Activated naive CD8-positive, alpha-beta T cell treated with anti-CD3 and anti-CD28 coated beads for 36 hours (primary cell): ENCODE results near the gene MLYCD. TPM values are rescaled to one million over a fixed set of nuclear protein-coding genes. Genes with fewer than 3 reads are reported as not detected.

Experiments used
- DNase-seq: peaks from one replicate; pipeline ENCODE4 v3.0.0; 2021
- H3K27ac Mint-ChIP-seq: one replicate; pipeline ENCODE4 v1.8.0; 2022; ENCODE audit warnings: mild to moderate bottlenecking, moderate library complexity, mixed read lengths
- H3K27me3 Mint-ChIP-seq: one replicate; pipeline ENCODE4 v1.8.0; 2022; ENCODE audit warnings: mild to moderate bottlenecking, mixed read lengths
- H3K36me3 Mint-ChIP-seq: one replicate; pipeline ENCODE4 v1.8.0; 2021; ENCODE audit warnings: mild to moderate bottlenecking, mixed read lengths
- H3K4me1 Mint-ChIP-seq: one replicate; pipeline ENCODE4 v1.8.0; 2021; ENCODE audit warnings: mixed read lengths
- H3K4me3 Mint-ChIP-seq: one replicate; pipeline ENCODE4 v1.8.0; 2022; ENCODE audit warnings: mild to moderate bottlenecking, moderate library complexity, mixed read lengths
- H3K9me3 Mint-ChIP-seq: one replicate; pipeline ENCODE4 v1.8.0; 2022; ENCODE audit warnings: mixed read lengths
- total RNA-seq, 2 experiments: library from RNA; stranded (reverse); gene quantifications; one replicate each; pipeline ENCODE4 v1.2.3, GENCODE V29; 2021

MLYCD gene
- total RNA-seq, 2 experiments from 2014 or later = 2.4 TPM

GRCh38 chr16:83911290-83911689, 12.4 kb downstream of the MLYCD start:
- Mint-ChIP-seq H3K27ac (no peak overlapping the region), H3K36me3 (peaks cover 12% of the 10 kb centered on the region)

GRCh38 chr16:83912519-83913244, 13.8 kb downstream of the MLYCD start:
- no peaks in the 10 kb centered on the region for H3K9me3 Mint-ChIP-seq

More at GRCh38 chr16:83911290-83911689, 12.4 kb downstream of the MLYCD start:
- DNase-seq = no peak
- Mint-ChIP-seq H3K9me3 (no peaks in the 10 kb centered on the region), H3K4me3 (no peak overlapping the region), H3K4me1 (peaks cover 2% of the 10 kb centered on the region), H3K27me3 (no peaks in the 10 kb centered on the region)

GRCh38 chr16:83913245-83913633, 14.3 kb downstream of the MLYCD start:
- Mint-ChIP-seq H3K4me1 (no peaks in the 10 kb centered on the region), H3K27ac (no peak overlapping the region), H3K4me3 (no peak overlapping the region), H3K9me3 (no peaks in the 10 kb centered on the region), H3K27me3 (no peaks in the 10 kb centered on the region), H3K36me3 (peaks cover 16% of the 10 kb centered on the region)
- no peak for DNase-seq

More at GRCh38 chr16:83912519-83913244, 13.8 kb downstream of the MLYCD start:
- H3K36me3 Mint-ChIP-seq = peaks cover 12% of the 10 kb centered on the region
- H3K27me3 Mint-ChIP-seq = no peaks in the 10 kb centered on the region
- H3K27ac Mint-ChIP-seq = no peak overlapping the region
- no peaks in the 10 kb centered on the region for H3K4me1 Mint-ChIP-seq
- DNase-seq = no peak
- H3K4me3 Mint-ChIP-seq = no peak overlapping the region

- Mint-ChIP-seq H3K9me3 (no peaks in the 10 kb centered on the region), H3K4me1 (no peaks in the 10 kb centered on the region), H3K27me3 (no peaks in the 10 kb centered on the region), H3K36me3 (peaks cover 20% of the 10 kb centered on the region), H3K27ac (no peak overlapping the region), H3K4me3 (no peak overlapping the region)
- DNase-seq = no peak
These were observed 15.3 kb downstream of the MLYCD start for GRCh38 chr16:83914091-83914710.

DNA sequence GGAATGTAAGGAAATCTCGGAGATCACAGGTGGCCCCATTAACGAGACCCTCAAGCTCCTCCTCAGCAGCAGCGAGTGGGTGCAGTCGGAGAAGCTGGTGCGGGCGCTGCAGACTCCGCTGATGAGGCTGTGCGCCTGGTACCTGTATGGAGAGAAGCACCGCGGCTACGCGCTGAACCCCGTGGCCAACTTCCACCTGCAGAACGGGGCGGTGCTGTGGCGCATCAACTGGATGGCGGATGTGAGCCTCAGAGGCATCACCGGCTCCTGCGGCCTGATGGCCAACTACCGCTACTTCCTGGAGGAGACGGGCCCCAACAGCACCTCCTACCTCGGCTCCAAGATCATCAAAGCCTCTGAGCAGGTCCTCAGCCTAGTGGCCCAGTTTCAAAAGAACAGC, 16.2 kb downstream of the MLYCD start:
- H3K4me3 Mint-ChIP-seq = no peak overlapping the region
- H3K4me1 Mint-ChIP-seq = no peaks in the 10 kb centered on the region
- peaks cover 21% of the 10 kb centered on the region for H3K36me3 Mint-ChIP-seq
- no peaks in the 10 kb centered on the region for H3K9me3 Mint-ChIP-seq
- no peak for DNase-seq
- no peaks in the 10 kb centered on the region for H3K27me3 Mint-ChIP-seq
- H3K27ac Mint-ChIP-seq = no peak overlapping the region

DNA sequence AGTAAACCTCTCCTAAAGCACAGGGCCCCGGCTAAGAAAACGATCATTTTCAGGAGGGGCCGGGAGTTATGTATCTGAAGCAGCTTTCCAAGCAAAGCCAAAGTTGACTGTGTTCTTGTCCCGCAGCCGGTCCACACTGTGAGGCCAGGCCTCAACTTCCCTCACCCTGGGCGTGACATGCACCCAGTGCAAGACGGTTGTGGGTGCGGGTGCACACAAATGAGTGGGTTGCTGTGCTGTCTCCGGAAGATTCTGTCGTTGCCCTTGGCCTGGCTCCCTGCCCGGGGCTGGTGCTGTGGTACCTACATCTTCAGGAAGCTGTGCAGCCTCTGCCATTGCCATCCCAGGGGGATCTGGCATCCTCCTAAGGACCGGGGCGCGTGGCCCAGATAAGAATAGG, 16.6 kb downstream of the MLYCD start:
- no peaks in the 10 kb centered on the region for H3K27me3 Mint-ChIP-seq

DNA sequence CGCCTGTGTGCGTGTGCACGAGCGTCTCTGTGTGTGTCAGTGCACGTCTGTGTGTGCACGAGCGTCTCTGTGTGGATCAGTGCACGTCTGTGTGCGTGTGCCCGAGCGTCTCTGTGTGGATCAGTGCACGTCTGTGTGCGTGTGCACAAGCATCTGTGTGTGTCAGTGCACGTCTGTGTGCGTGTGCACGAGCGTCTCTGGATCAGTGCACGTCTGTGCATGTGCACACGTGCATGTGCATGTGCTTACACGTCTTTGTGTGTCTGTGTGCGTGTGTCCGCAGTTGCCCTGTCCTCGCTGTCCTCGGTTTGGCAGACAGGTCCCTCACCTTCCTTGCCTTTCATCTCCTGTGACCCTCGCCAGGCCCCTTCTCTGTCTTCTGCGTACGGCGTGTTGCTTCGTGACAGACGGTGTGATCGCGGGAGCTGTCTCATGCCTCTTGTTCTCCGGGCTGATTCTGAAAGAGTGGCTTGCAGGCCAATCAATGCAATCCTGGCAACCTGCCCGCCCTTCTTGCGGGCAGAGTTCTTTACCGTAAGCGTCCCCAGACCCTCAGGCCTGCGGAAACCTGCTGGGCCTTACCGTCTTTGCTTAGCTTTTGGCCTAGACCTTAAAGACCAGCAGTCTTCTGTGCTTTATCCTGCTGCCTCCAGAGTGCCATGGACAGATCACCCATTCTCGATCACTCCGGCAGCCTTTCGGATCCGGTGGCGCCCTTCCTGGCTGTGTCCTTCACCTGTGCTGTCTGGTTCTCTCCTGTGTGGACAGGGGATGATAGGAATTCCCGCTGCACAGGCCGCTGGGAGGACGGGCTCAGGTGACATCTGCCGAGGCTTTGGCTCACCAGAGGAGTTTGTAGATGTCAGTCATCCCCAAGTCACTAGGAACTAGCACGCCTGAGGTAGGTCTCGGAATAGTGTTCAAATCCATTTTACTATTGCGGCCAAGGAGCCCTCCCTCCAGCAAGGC, 18.5 kb downstream of the MLYCD start:
- Mint-ChIP-seq H3K9me3 (no peaks in the 10 kb centered on the region), H3K27me3 (no peaks in the 10 kb centered on the region), H3K27ac (no peak overlapping the region), H3K4me3 (no peak overlapping the region), H3K36me3 (peaks cover 21% of the 10 kb centered on the region), H3K4me1 (no peaks in the 10 kb centered on the region)
- no peak for DNase-seq

More for the DNA sequence above, 16.6 kb downstream of the MLYCD start:
- no peak for DNase-seq
- Mint-ChIP-seq H3K27ac (no peak overlapping the region), H3K4me3 (no peak overlapping the region), H3K36me3 (peaks cover 21% of the 10 kb centered on the region), H3K9me3 (no peaks in the 10 kb centered on the region), H3K4me1 (no peaks in the 10 kb centered on the region)

- no peak overlapping the region for H3K4me3 Mint-ChIP-seq
- H3K9me3 Mint-ChIP-seq = no peaks in the 10 kb centered on the region
- DNase-seq = no peak
- H3K27ac Mint-ChIP-seq = no peak overlapping the region
- H3K4me1 Mint-ChIP-seq = no peaks in the 10 kb centered on the region
- no peaks in the 10 kb centered on the region for H3K27me3 Mint-ChIP-seq
- peaks cover 17% of the 10 kb centered on the region for H3K36me3 Mint-ChIP-seq
These were observed 22.1 kb downstream of the MLYCD start for GRCh38 chr16:83920894-83921491.

- Mint-ChIP-seq H3K4me3 (no peak overlapping the region), H3K4me1 (no peaks in the 10 kb centered on the region), H3K36me3 (peaks cover 5% of the 10 kb centered on the region), H3K27me3 (no peaks in the 10 kb centered on the region), H3K27ac (no peak overlapping the region), H3K9me3 (no peaks in the 10 kb centered on the region)
- no peak for DNase-seq
These were observed 24.9 kb downstream of the MLYCD start for GRCh38 chr16:83923581-83924365.

DNA sequence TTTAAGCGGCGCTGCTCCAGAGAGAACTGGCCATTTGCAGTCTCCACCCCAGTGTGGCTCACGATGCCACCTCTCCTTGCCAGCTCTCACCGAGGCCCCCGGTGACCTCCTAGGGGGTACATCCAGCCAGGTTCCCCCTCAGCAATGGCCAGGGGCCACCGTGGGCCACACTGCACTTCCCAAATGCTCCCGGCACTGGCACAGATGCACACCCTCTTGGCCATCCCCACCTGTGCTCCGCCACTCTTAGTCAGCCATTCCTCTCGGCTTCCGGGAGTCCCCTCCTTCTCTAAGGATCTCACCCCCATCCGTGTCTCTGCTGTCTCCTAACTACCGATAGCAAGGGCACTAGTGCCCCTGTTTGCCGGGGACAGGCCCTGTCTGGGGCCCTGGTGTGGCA, 25.8 kb downstream of the MLYCD start:
- DNase-seq = no peak
- Mint-ChIP-seq H3K9me3 (no peaks in the 10 kb centered on the region), H3K4me3 (no peak overlapping the region), H3K27ac (no peak overlapping the region), H3K4me1 (no peaks in the 10 kb centered on the region), H3K36me3 (peaks cover 2% of the 10 kb centered on the region), H3K27me3 (no peaks in the 10 kb centered on the region)

DNA sequence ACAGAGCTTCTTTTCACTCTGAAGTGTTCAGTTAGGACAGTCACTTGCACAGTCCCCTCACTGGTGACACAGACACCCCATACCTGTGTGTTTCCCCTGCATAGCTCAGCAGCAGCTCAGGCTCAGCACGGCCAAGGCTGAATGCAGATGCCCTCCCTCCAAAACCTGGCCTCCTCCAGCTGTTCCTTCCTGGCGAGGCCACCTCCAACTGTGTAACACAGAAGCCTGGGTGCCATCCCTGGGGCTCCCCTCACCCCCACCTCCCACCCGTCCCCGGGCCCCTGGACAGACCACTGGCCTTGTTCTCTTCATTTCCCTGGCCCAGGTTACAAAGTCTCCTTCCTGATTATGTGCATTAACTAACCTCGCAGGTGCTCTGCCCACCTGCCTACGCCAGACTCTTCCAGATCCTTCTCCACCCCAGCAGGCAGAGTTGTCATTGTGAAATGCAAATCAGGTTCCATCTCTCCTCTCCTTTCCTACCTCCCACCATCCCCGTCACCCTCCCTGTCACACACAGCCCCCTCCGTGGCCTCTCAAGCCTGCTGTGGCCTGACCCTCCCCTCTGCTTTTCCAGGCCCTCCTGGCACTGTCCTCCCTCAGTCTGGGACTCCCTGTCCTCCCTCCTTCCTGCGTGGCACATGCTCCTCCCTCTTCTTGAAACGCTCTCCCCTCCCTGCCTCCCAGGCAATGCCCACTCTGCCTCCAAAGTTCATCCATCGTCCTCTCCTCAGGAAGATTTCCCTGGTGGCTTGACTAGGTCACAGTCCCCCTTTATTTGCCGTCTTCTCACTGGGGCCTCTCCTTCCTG, 26.4 kb downstream of the MLYCD start:
- no peak overlapping the region for H3K27ac Mint-ChIP-seq
- no peaks in the 10 kb centered on the region for H3K27me3 Mint-ChIP-seq
- no peaks in the 10 kb centered on the region for H3K9me3 Mint-ChIP-seq
- DNase-seq = no peak
- peaks cover 2% of the 10 kb centered on the region for H3K36me3 Mint-ChIP-seq
- H3K4me3 Mint-ChIP-seq = no peak overlapping the region
- no peaks in the 10 kb centered on the region for H3K4me1 Mint-ChIP-seq

GRCh38 chr16:83925957-83926725, 27.2 kb downstream of the MLYCD start:
- H3K4me1 Mint-ChIP-seq = no peaks in the 10 kb centered on the region
- no peak overlapping the region for H3K27ac Mint-ChIP-seq
- H3K27me3 Mint-ChIP-seq = no peaks in the 10 kb centered on the region
- peaks cover 2% of the 10 kb centered on the region for H3K36me3 Mint-ChIP-seq
- H3K4me3 Mint-ChIP-seq = no peak overlapping the region
- DNase-seq = no peak
- H3K9me3 Mint-ChIP-seq = no peaks in the 10 kb centered on the region
